Endodermal cell (in vitro differentiated cells): ENCODE measurements around the gene SYNJ2. TPM values are rescaled to one million over a fixed set of nuclear protein-coding genes. Genes with fewer than 3 reads are reported as not detected.

Source experiments
- DNase-seq: peaks from one replicate; pipeline ENCODE4 v3.0.0-alpha.2; 2017
- H3K27ac ChIP-seq: 2 replicates; pipeline ENCODE4 v1.5.1; 2013; ENCODE audit warnings: mild to moderate bottlenecking, low read depth, low read length, moderate library complexity
- H3K27me3 ChIP-seq: 2 replicates; pipeline ENCODE4 v1.6.1; 2013; ENCODE audit warnings: mild to moderate bottlenecking, low read length, moderate library complexity; ENCODE audit not compliant: insufficient read depth, control insufficient read depth, poor library complexity, severe bottlenecking
- H3K36me3 ChIP-seq: 2 replicates; pipeline ENCODE4 v1.7.0; 2013; ENCODE audit warnings: mild to moderate bottlenecking, low read length, moderate library complexity; ENCODE audit not compliant: control insufficient read depth, insufficient read depth
- H3K4me1 ChIP-seq: one replicate; pipeline ENCODE4 v1.7.0; 2013; ENCODE audit warnings: low read length; ENCODE audit not compliant: control insufficient read depth, insufficient read depth
- H3K4me3 ChIP-seq: 2 replicates; pipeline ENCODE4 v1.5.1; 2013; ENCODE audit warnings: mild to moderate bottlenecking, low read length, moderate library complexity
- H3K9ac ChIP-seq: 2 replicates; pipeline ENCODE4 v1.6.1; 2013; ENCODE audit warnings: mild to moderate bottlenecking, low read length, moderate library complexity; ENCODE audit not compliant: poor library complexity, severe bottlenecking; ENCODE audit errors: extremely low read depth
- H3K9me3 ChIP-seq: 2 replicates; pipeline ENCODE4 v1.6.1; 2013; ENCODE audit warnings: mild to moderate bottlenecking, low read length, moderate library complexity; ENCODE audit not compliant: control insufficient read depth
- H3K27ac Mint-ChIP-seq: 2 replicates; pipeline ENCODE4 v1.8.0; 2020; ENCODE audit warnings: mixed read lengths
- H3K27me3 Mint-ChIP-seq: 2 replicates; pipeline ENCODE4 v1.8.0; 2021; ENCODE audit warnings: mild to moderate bottlenecking, mixed read lengths; ENCODE audit not compliant: insufficient read depth
- H3K36me3 Mint-ChIP-seq: 2 replicates; pipeline ENCODE4 v1.8.0; 2020; ENCODE audit warnings: low read depth, mixed read lengths
- H3K4me1 Mint-ChIP-seq: 2 replicates; pipeline ENCODE4 v1.8.0; 2020; ENCODE audit warnings: mixed read lengths
- H3K4me3 Mint-ChIP-seq: 2 replicates; pipeline ENCODE4 v1.8.0; 2020; ENCODE audit warnings: mild to moderate bottlenecking, moderate library complexity, mixed read lengths
- H3K9me3 Mint-ChIP-seq: 2 replicates; pipeline ENCODE4 v1.8.0; 2020; ENCODE audit warnings: mild to moderate bottlenecking, mixed read lengths
- WGBS, 2 experiments: methylation state at CpG; one replicate each; pipeline versions ENCODE4 v1.1.5 to v1.1.7; 2013; ENCODE audit warnings: missing lambda C conversion rate in 2 of 2, mixed read lengths in 1 of 2; ENCODE audit not compliant: insufficient coverage in 1 of 2, insufficient read length in 1 of 2; 5-methylcytosine and 5-hydroxymethylcytosine counted together
- total RNA-seq, 2 donors: library from RNA; stranded (reverse); fragmentation: NEBNext Ultra II Directional in 1 of 2; extraction: Animal tissue kit (Norgen Biotek cat#: 25700) in 1 of 2; gene quantifications; 2 replicates in 1 of 2; 3 replicates in 1 of 2; pipeline ENCODE4 v1.2.1, GENCODE V29; 2021
- TF ChIP-seq, protein P1 (sequence below): fragments of 200-600 bp; sonication (generic); conservative IDR thresholded peaks from 2 replicates; pipeline ENCODE4 v1.5.0; 2021; ENCODE audit warnings: antibody characterized with exemption, mild to moderate bottlenecking

Gene SYNJ2
- total RNA-seq, 2 donors from 2014 or later, result 21.2 to 32.8 TPM

GRCh38 chr6:158118886-158119285 lies 137.2 kb downstream of the SYNJ2 start:
- no peaks in the 10 kb centered on the region for H3K9me3 ChIP-seq
- H3K27me3 ChIP-seq, result no peaks in the 10 kb centered on the region
- no peaks in the 10 kb centered on the region for H3K9me3 Mint-ChIP-seq
- TF ChIP-seq, protein P1, sequence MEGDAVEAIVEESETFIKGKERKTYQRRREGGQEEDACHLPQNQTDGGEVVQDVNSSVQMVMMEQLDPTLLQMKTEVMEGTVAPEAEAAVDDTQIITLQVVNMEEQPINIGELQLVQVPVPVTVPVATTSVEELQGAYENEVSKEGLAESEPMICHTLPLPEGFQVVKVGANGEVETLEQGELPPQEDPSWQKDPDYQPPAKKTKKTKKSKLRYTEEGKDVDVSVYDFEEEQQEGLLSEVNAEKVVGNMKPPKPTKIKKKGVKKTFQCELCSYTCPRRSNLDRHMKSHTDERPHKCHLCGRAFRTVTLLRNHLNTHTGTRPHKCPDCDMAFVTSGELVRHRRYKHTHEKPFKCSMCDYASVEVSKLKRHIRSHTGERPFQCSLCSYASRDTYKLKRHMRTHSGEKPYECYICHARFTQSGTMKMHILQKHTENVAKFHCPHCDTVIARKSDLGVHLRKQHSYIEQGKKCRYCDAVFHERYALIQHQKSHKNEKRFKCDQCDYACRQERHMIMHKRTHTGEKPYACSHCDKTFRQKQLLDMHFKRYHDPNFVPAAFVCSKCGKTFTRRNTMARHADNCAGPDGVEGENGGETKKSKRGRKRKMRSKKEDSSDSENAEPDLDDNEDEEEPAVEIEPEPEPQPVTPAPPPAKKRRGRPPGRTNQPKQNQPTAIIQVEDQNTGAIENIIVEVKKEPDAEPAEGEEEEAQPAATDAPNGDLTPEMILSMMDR, result no peak
- H3K4me3 ChIP-seq, result no peak overlapping the region
- no peak overlapping the region for H3K27ac ChIP-seq
- H3K27ac Mint-ChIP-seq, result no peak overlapping the region
- H3K4me1 ChIP-seq, result no peaks in the 10 kb centered on the region
- H3K36me3 Mint-ChIP-seq, result peaks cover 37% of the 10 kb centered on the region
- peaks cover 86% of the 10 kb centered on the region for H3K36me3 ChIP-seq
- no peak overlapping the region for H3K9ac ChIP-seq
- no peaks in the 10 kb centered on the region for H3K27me3 Mint-ChIP-seq
- no peak overlapping the region for H3K4me3 Mint-ChIP-seq
- DNase-seq, result no peak
- WGBS, 2 experiments, result 53 to 90% methylated on average over 3 of the region's 3 CpGs
- peaks cover 3% of the 10 kb centered on the region for H3K4me1 Mint-ChIP-seq

DNA sequence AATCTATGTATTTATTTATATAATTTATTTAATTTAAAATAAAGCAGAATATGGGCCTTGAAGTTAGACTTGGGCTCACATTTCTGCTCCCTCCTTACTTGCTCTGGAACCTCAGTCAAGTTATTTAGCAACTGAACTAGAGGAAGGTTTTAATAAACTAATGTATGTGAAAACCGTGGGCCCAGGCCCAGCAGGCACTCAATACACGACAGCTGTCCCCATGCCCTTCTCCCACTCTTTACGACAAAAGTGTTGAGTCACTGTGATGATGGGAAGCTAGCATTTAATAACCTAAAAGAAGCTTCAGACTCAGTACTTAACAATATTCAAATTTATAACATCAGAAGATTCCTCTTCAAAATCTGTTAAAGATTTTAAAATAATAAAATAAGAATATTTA lies 139.7 kb downstream of the SYNJ2 start:
- Histone ChIP-seq H3K36me3 (peaks cover 86% of the 10 kb centered on the region), H3K27ac (no peak overlapping the region), H3K4me1 (no peaks in the 10 kb centered on the region), H3K27me3 (no peaks in the 10 kb centered on the region), H3K9me3 (no peaks in the 10 kb centered on the region), H3K4me3 (no peak overlapping the region), H3K9ac (no peak overlapping the region)
- Mint-ChIP-seq H3K4me3 (no peak overlapping the region), H3K4me1 (no peaks in the 10 kb centered on the region), H3K27ac (no peak overlapping the region), H3K9me3 (peaks cover 3% of the 10 kb centered on the region), H3K36me3 (peaks cover 47% of the 10 kb centered on the region), H3K27me3 (no peaks in the 10 kb centered on the region)
- no peak for DNase-seq
- WGBS, 2 experiments, result 87% methylated on average over 3 of the region's 3 CpGs; no CpG with 5 or more reads in 1 of the 2 experiments
- TF ChIP-seq, protein P1, result no peak

DNA sequence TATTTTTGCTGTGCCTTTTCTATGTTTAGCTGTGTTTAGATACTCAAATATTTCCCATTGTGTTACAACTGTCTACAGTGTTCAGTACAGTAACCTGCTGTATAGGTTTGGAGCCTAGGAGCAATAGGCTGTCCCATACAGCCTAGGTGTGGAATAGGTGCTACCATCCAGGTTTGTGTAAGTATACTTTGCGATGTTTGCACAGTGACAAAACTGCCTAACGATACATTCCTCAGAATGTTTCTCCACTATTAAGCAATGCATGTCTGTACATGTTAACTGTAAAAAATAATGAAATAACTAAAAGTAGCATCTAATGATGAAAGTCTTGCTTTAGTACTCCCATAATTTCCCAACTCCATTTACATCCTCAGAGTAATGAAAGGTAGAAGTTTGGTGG lies 140.4 kb downstream of the SYNJ2 start:
- Histone ChIP-seq H3K9ac (no peak overlapping the region), H3K36me3 (peaks cover 86% of the 10 kb centered on the region), H3K27ac (no peak overlapping the region), H3K4me3 (no peak overlapping the region), H3K9me3 (no peaks in the 10 kb centered on the region), H3K27me3 (no peaks in the 10 kb centered on the region), H3K4me1 (no peaks in the 10 kb centered on the region)
- no peak overlapping the region for H3K4me3 Mint-ChIP-seq
- H3K27ac Mint-ChIP-seq, result no peak overlapping the region
- peaks cover 3% of the 10 kb centered on the region for H3K9me3 Mint-ChIP-seq
- TF ChIP-seq, protein P1, result no peak
- no peaks in the 10 kb centered on the region for H3K27me3 Mint-ChIP-seq
- 90% methylated on average over 2 of the region's 2 CpGs; no CpG with 5 or more reads in 1 of the 2 experiments for WGBS, 2 experiments
- DNase-seq, result no peak
- H3K36me3 Mint-ChIP-seq, result peaks cover 49% of the 10 kb centered on the region
- no peaks in the 10 kb centered on the region for H3K4me1 Mint-ChIP-seq
